Measurements from ENCODE around the gene ATL3. TPM values are rescaled to one million over a fixed set of nuclear protein-coding genes. Genes with fewer than 3 reads are reported as not detected.
"Not testable (repeated sequence)": the region's sequence is repeated elsewhere in the genome, so short reads cannot be mapped to it uniquely, and the experiment has no call there.

The ATL3 gene
- total RNA-seq, 1 donor from 2014 or later, result 96.9 TPM

GRCh38 chr11:63592975-63593395 lies 78.2 kb downstream of the ATL3 start:
- no peak overlapping the region for H3K4me3 Mint-ChIP-seq (ENCODE audit: unreplicated experiment)
- H3K4me1 Mint-ChIP-seq (ENCODE audit: unreplicated experiment), result no peaks in the 10 kb centered on the region
- TF ChIP-seq CTCF (IDR thresholded peaks at IDR 0.05), result peak; percentile 58
- H3K36me3 Mint-ChIP-seq (ENCODE audit: unreplicated experiment), result peaks cover 4% of the 10 kb centered on the region
- H3K27me3 Mint-ChIP-seq (ENCODE audit: unreplicated experiment), result no peaks in the 10 kb centered on the region
- no peak for DNase-seq (ENCODE audit: extremely low spot score, unreplicated experiment)
- no peaks in the 10 kb centered on the region for H3K9me3 Mint-ChIP-seq (ENCODE audit: unreplicated experiment)
- H3K27ac Mint-ChIP-seq (ENCODE audit: unreplicated experiment), result no peak overlapping the region

GRCh38 chr11:63590024-63590788 lies 81.0 kb downstream of the ATL3 start:
- TF ChIP-seq CTCF (IDR thresholded peaks at IDR 0.05), result no peak
- Mint-ChIP-seq H3K36me3 (ENCODE audit: unreplicated experiment) (peaks cover 8% of the 10 kb centered on the region), H3K4me1 (ENCODE audit: unreplicated experiment) (no peaks in the 10 kb centered on the region)

GRCh38 chr11:63589000-63589399 lies 82.2 kb downstream of the ATL3 start:
- no peak overlapping the region for H3K27ac Mint-ChIP-seq (ENCODE audit: unreplicated experiment)

More at GRCh38 chr11:63590024-63590788, 81.0 kb downstream of the ATL3 start:
- H3K27ac Mint-ChIP-seq (ENCODE audit: unreplicated experiment), result no peak overlapping the region
- peak; percentile 78 for DNase-seq (ENCODE audit: extremely low spot score, unreplicated experiment)
- H3K4me3 Mint-ChIP-seq (ENCODE audit: unreplicated experiment), result no peak overlapping the region
- H3K9me3 Mint-ChIP-seq (ENCODE audit: unreplicated experiment), result no peaks in the 10 kb centered on the region
- H3K27me3 Mint-ChIP-seq (ENCODE audit: unreplicated experiment), result no peaks in the 10 kb centered on the region

GRCh38 chr11:63586451-63587166 lies 84.6 kb downstream of the ATL3 start:
- DNase-seq (ENCODE audit: extremely low spot score, unreplicated experiment), result no peak
- H3K36me3 Mint-ChIP-seq (ENCODE audit: unreplicated experiment), result peaks cover 16% of the 10 kb centered on the region
- TF ChIP-seq CTCF (IDR thresholded peaks at IDR 0.05), result no peak

More at GRCh38 chr11:63589000-63589399, 82.2 kb downstream of the ATL3 start:
- no peaks in the 10 kb centered on the region for H3K9me3 Mint-ChIP-seq (ENCODE audit: unreplicated experiment)
- no peaks in the 10 kb centered on the region for H3K4me1 Mint-ChIP-seq (ENCODE audit: unreplicated experiment)
- no peak for TF ChIP-seq CTCF (IDR thresholded peaks at IDR 0.05)
- DNase-seq (ENCODE audit: extremely low spot score, unreplicated experiment), result no peak
- H3K4me3 Mint-ChIP-seq (ENCODE audit: unreplicated experiment), result no peak overlapping the region
- H3K36me3 Mint-ChIP-seq (ENCODE audit: unreplicated experiment), result peaks cover 8% of the 10 kb centered on the region
- H3K27me3 Mint-ChIP-seq (ENCODE audit: unreplicated experiment), result no peaks in the 10 kb centered on the region

GRCh38 chr11:63583357-63583677 lies 87.9 kb downstream of the ATL3 start:
- Mint-ChIP-seq H3K4me3 (ENCODE audit: unreplicated experiment) (no peak overlapping the region), H3K36me3 (ENCODE audit: unreplicated experiment) (peaks cover 26% of the 10 kb centered on the region), H3K9me3 (ENCODE audit: unreplicated experiment) (peaks cover 20% of the 10 kb centered on the region), H3K27ac (ENCODE audit: unreplicated experiment) (no peak overlapping the region), H3K4me1 (ENCODE audit: unreplicated experiment) (no peaks in the 10 kb centered on the region), H3K27me3 (ENCODE audit: unreplicated experiment) (no peaks in the 10 kb centered on the region)
- TF ChIP-seq CTCF (IDR thresholded peaks at IDR 0.05), result no peak
- no peak for DNase-seq (ENCODE audit: extremely low spot score, unreplicated experiment)

More at GRCh38 chr11:63586451-63587166, 84.6 kb downstream of the ATL3 start:
- no peak overlapping the region for H3K4me3 Mint-ChIP-seq (ENCODE audit: unreplicated experiment)
- H3K27me3 Mint-ChIP-seq (ENCODE audit: unreplicated experiment), result no peaks in the 10 kb centered on the region
- no peak overlapping the region for H3K27ac Mint-ChIP-seq (ENCODE audit: unreplicated experiment)
- H3K4me1 Mint-ChIP-seq (ENCODE audit: unreplicated experiment), result no peaks in the 10 kb centered on the region
- H3K9me3 Mint-ChIP-seq (ENCODE audit: unreplicated experiment), result peaks cover 11% of the 10 kb centered on the region

- not testable (repeated sequence) for H3K4me3 Mint-ChIP-seq (ENCODE audit: unreplicated experiment); H3K27me3 Mint-ChIP-seq (ENCODE audit: unreplicated experiment); H3K4me1 Mint-ChIP-seq (ENCODE audit: unreplicated experiment); H3K27ac Mint-ChIP-seq (ENCODE audit: unreplicated experiment); DNase-seq (ENCODE audit: extremely low spot score, unreplicated experiment)
- peaks cover 20% of the 10 kb centered on the region for H3K9me3 Mint-ChIP-seq (ENCODE audit: unreplicated experiment)
- H3K36me3 Mint-ChIP-seq (ENCODE audit: unreplicated experiment), result peaks cover 25% of the 10 kb centered on the region
These were observed 90.0 kb downstream of the ATL3 start for GRCh38 chr11:63581224-63581623.

- not testable (repeated sequence) for H3K27ac Mint-ChIP-seq (ENCODE audit: unreplicated experiment); H3K27me3 Mint-ChIP-seq (ENCODE audit: unreplicated experiment); DNase-seq (ENCODE audit: extremely low spot score, unreplicated experiment); H3K4me3 Mint-ChIP-seq (ENCODE audit: unreplicated experiment)
- Mint-ChIP-seq H3K4me1 (ENCODE audit: unreplicated experiment) (peaks cover 14% of the 10 kb centered on the region), H3K9me3 (ENCODE audit: unreplicated experiment) (peaks cover 20% of the 10 kb centered on the region), H3K36me3 (ENCODE audit: unreplicated experiment) (peaks cover 25% of the 10 kb centered on the region)
These were observed 92.3 kb downstream of the ATL3 start for GRCh38 chr11:63578882-63579281.

Measured in osteocyte (in vitro differentiated cells).